ENCODE data around the gene WDPCP. TPM values are rescaled to one million over a fixed set of nuclear protein-coding genes. Genes with fewer than 3 reads are reported as not detected.

Gene WDPCP
- total and polyA plus RNA-seq, 2 of the 13 experiments (the other 11 are each of a cell fraction or from before 2014, with no cell fraction given) = 2.9 to 5.2 TPM

GRCh38 chr2:63189026-63189425 lies 399.3 kb downstream of the WDPCP start (continued):
- TF ChIP-seq, protein P1, sequence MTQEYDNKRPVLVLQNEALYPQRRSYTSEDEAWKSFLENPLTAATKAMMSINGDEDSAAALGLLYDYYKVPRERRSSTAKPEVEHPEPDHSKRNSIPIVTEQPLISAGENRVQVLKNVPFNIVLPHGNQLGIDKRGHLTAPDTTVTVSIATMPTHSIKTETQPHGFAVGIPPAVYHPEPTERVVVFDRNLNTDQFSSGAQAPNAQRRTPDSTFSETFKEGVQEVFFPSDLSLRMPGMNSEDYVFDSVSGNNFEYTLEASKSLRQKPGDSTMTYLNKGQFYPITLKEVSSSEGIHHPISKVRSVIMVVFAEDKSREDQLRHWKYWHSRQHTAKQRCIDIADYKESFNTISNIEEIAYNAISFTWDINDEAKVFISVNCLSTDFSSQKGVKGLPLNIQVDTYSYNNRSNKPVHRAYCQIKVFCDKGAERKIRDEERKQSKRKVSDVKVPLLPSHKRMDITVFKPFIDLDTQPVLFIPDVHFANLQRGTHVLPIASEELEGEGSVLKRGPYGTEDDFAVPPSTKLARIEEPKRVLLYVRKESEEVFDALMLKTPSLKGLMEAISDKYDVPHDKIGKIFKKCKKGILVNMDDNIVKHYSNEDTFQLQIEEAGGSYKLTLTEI (CRISPR knock-in tag; conservative IDR thresholded peaks at IDR 0.05) = no peak
- TF ChIP-seq MNT (IDR thresholded peaks at IDR 0.05) (no peak), USF2 (IDR thresholded peaks at IDR 0.05; ENCODE audit: low read depth, low read length) (no peak), USF2 (CRISPR knock-in tag; IDR thresholded peaks at IDR 0.05; ENCODE audit: borderline replicate concordance) (no peak), GLI4 (CRISPR knock-in tag; IDR thresholded peaks at IDR 0.05; ENCODE audit: borderline replicate concordance) (no peak), MIER3 (CRISPR knock-in tag; IDR thresholded peaks at IDR 0.05; ENCODE audit: borderline replicate concordance) (no peak), NR2F6 (IDR thresholded peaks at IDR 0.05) (no peak; the same call in 1 of the 2 replicates), NR2F6 (CRISPR knock-in tag; IDR thresholded peaks at IDR 0.05) (peak; percentile 46; the same call in 1 of the 2 replicates), ADNP (CRISPR knock-in tag; IDR thresholded peaks at IDR 0.05) (no peak), MYNN (CRISPR knock-in tag; IDR thresholded peaks at IDR 0.05; ENCODE audit: low read depth) (no peak), ZMYM4 (CRISPR knock-in tag; IDR thresholded peaks at IDR 0.05) (peak; percentile 94), RBAK (CRISPR knock-in tag; IDR thresholded peaks at IDR 0.05) (no peak), STAT5B (CRISPR knock-in tag; IDR thresholded peaks at IDR 0.05) (no peak), ZNF225 (CRISPR knock-in tag; IDR thresholded peaks at IDR 0.05) (no peak), DNMT1 (CRISPR knock-in tag; IDR thresholded peaks at IDR 0.05) (0 out of 2 replicates have a peak, but pooled peaks have one; percentile 32), ZNF20 (CRISPR knock-in tag; IDR thresholded peaks at IDR 0.05) (no peak), ARID3A (IDR thresholded peaks at IDR 0.05; ENCODE audit: low read depth, low read length) (no peak), GTF2F1 (IDR thresholded peaks at IDR 0.05; ENCODE audit: low read length) (no peak), FOXA3 (CRISPR knock-in tag; IDR thresholded peaks at IDR 0.05) (0 out of 2 replicates have a peak, but pooled peaks have one; percentile 16), NFKB2 (CRISPR knock-in tag; IDR thresholded peaks at IDR 0.05; ENCODE audit: borderline replicate concordance) (no peak), CEBPG (CRISPR knock-in tag; IDR thresholded peaks at IDR 0.05) (no peak)
- TF ChIP-seq, protein P2, sequence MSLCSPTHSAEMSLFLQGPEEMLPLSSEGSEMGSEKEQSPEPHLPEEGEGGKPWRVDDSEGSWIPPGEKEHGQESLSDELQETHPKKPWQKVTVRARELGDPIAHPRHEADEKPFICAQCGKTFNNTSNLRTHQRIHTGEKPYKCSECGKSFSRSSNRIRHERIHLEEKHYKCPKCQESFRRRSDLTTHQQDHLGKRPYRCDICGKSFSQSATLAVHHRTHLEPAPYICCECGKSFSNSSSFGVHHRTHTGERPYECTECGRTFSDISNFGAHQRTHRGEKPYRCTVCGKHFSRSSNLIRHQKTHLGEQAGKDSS (CRISPR knock-in tag; IDR thresholded peaks at IDR 0.05; ENCODE audit: borderline replicate concordance, low read depth) = no peak
- TF ChIP-seq, protein P3, sequence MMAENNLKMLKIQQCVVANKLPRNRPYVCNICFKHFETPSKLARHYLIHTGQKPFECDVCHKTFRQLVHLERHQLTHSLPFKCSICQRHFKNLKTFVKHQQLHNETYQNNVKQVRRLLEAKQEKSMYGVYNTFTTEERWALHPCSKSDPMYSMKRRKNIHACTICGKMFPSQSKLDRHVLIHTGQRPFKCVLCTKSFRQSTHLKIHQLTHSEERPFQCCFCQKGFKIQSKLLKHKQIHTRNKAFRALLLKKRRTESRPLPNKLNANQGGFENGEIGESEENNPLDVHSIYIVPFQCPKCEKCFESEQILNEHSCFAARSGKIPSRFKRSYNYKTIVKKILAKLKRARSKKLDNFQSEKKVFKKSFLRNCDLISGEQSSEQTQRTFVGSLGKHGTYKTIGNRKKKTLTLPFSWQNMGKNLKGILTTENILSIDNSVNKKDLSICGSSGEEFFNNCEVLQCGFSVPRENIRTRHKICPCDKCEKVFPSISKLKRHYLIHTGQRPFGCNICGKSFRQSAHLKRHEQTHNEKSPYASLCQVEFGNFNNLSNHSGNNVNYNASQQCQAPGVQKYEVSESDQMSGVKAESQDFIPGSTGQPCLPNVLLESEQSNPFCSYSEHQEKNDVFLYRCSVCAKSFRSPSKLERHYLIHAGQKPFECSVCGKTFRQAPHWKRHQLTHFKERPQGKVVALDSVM (CRISPR knock-in tag; IDR thresholded peaks at IDR 0.05) = peak; percentile 90

Data from HepG2 (cell line).